Activated CD8-positive, alpha-beta memory T cell treated with anti-CD3 and anti-CD28 coated beads for 36 hours (primary cell): ENCODE measurements around the gene ROPN1B. TPM values are rescaled to one million over a fixed set of nuclear protein-coding genes. Genes with fewer than 3 reads are reported as not detected.
"Not testable (repeated sequence)": the region's sequence is repeated elsewhere in the genome, so short reads cannot be mapped to it uniquely, and the experiment has no call there.

Experiments
- CTCF ChIA-PET: fragments of 350-600 bp; sonication (Branson Sonifier 250); formaldehyde crosslinking; loops from one replicate; lab custom pipeline; 2021; ENCODE audit warnings: antibody characterized with exemption; lab: Charles Lee
- POLR2A ChIA-PET: fragments of 350-600 bp; sonication (Branson Sonifier 250); formaldehyde crosslinking; loops from one replicate; lab custom pipeline; 2021; ENCODE audit warnings: antibody characterized with exemption; lab: Charles Lee
- total RNA-seq, 2 experiments: library from RNA; stranded (reverse); gene quantifications; one replicate each; pipeline ENCODE4 v1.2.3, GENCODE V29; 2021

ROPN1B gene
- total RNA-seq, 2 experiments from 2014 or later, result not detected

DNA sequence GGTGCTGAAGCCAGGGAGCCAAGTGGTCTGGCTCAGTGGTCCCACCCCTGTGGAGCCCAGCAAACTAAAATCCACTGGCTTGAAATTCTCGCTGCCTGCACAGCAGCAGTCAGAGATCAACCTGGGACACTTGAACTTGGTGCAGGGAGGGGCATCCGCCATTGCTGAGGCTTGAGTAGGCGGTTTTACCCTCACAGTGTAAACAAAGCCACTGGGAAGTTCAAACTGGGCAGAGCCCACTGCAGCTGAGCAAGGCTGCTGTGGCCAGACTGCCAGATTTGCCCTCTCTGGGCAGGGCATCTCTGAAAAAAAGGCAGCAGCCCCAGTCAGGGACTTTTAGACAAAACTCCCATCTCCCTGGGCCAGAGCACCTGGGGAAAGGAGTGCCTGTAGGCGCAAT lies 27.8 kb downstream of the ROPN1B start:
- CTCF ChIA-PET, POLR2A ChIA-PET: not testable (repeated sequence)

DNA sequence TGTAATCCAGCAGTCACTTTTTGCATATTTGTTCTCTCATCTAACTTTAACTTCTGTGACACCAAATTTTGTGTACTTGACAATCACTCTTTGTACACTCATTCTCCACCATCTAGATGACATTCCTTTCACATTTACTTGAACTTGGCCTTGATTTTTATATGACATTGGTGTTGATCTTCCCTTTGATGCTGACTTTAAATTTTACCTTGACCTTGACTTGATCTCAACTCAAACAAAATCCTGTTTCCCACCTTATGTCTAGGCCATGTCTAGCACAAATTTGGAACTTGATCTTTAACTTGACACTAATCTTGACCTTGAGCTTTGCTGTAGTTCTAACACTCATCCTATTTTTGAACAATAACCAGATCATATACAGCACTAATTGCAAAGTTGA lies 33.2 kb downstream of the ROPN1B start:
- CTCF ChIA-PET, result no interaction called here
- POLR2A ChIA-PET, result no interaction called here

DNA sequence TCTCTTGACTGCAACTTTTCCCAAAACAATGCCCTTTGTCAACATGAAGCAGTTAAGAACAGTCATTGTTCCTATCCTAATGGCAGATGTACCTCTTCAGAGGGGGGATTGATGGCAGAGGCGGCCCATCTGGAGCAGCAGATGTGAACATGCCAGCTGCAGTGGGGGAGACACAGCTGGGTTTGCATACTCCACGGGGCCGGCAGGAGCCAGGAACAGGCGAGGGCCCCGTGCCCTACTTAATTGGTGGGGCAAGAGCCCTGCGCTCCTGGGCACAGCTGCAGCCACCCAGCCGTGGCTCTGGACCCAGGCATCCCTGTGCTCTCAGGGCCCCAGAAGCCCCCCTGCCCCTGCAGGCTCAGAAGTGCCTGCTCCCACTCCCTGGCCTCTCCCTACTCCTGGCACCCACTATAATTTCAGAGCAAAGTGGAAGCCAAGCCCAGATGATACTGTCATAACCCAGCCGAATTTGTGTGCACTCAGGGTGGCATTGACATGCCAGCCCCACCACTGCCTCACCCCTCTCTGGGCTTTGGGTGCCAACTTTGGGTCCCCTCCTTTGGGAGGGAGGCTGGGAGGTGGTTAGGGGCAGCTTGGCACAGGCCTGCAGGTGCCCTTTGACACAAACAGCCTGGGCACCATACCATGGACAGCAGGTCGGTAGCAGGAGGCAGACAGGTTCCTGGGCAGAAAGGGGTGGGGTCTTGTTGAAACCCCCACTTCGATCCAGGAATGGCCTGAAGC lies 34.6 kb downstream of the ROPN1B start:
- CTCF ChIA-PET, result no interaction called here
- POLR2A ChIA-PET, result no interaction called here

DNA sequence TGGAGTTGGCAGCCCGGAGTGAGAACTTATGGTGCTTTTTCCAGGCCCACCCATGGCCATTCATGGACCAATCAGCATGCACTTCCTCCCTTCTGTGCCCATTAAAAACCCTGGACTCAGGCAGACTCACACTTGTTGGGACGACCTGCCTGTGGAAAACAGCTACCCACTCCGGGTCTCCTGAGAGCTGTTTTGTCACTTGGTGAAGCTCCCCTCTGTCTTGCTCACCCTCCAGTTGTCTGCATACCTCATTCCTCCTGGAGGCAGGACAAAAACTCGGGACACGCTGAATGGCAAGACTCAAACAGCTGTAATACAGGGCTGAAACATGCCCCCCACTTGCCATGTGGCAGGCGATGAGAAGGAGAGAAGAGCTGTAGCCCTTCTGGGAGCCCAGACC lies 35.2 kb downstream of the ROPN1B start:
- ChIA-PET CTCF (no interaction called here), POLR2A (no interaction called here)

DNA sequence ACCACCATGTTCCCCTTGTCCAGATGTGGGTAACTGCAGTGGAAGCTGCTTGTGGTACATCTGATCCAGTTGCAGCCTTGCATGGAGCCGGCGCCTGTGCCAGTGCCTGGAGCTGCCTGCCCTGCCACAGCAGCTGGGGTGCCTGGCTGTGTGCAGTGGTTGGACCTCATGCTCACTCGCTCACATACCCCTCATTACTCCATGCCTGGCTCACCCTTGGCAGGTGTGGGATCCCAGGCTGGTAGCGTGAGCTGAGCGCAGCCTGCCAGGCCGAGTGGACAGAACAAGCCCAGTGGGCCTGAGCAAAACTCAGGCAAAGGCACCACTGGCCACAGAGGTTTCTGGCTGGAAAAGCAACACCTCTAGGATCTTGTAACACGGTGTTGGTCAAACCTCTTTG lies 35.7 kb downstream of the ROPN1B start:
- CTCF ChIA-PET, result no interaction called here
- POLR2A ChIA-PET, result no interaction called here

DNA sequence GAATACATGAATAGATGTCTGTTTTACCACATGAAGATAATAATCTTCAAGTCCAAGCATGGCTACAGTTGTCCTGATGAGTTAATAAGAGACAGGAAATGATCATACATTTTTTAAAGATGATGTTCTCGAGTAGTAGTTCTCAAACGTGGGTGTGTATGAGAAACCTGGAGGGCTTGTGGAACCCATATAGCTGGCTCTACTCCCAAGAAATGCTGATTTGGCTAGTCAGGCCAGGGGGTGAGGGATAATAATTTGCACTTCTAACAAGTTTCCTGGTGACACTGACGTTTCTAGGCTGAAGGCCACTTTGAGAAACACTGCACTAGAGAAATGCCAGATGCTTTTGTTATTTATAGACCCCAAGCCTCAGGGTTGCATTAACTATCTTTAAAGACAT lies 37.0 kb downstream of the ROPN1B start:
- ChIA-PET POLR2A (no interaction called here), CTCF (no interaction called here)

DNA sequence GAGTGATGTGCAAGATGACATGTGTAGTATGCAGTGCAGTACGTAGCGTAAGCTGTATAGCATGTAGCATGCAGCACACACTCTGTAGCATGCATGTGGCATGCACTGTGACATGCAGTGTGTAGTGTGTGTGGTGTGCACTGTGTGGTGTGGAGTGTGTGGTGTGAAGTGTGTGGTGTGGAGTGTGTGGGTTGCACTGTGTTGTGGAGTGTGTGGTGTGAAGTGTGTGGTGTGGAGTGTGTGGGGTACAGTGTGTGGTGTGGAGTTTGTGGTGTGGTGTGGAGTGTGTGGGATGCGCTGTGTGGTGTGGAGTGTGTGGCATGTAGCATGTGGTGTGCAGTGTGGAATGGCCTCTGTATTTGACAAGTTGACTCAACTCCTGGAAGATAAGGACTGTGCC lies 39.2 kb downstream of the ROPN1B start:
- CTCF ChIA-PET, result no interaction called here

DNA sequence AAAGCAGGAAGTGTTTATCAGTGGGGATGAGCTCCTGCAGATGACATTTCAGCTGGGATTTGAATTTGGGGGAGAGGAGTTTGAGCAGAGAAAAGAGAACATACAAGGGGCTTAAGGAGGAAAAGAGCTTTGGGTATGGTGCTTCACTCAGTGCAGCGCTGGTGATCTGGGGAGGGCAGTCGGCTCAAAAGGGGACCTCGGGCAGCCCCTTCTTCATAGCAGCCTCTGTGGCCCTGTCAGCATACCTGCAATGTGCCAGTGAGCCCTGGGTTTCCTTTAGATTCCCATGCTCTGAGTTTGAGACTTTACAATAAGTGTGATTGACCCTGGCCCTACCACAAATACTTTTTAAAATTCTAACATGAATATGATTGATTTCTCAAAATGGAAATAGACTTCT lies 40.2 kb downstream of the ROPN1B start:
- ChIA-PET POLR2A (no interaction called here), CTCF (no interaction called here)

More for the DNA sequence above, 39.2 kb downstream of the ROPN1B start:
- POLR2A ChIA-PET, result no interaction called here

DNA sequence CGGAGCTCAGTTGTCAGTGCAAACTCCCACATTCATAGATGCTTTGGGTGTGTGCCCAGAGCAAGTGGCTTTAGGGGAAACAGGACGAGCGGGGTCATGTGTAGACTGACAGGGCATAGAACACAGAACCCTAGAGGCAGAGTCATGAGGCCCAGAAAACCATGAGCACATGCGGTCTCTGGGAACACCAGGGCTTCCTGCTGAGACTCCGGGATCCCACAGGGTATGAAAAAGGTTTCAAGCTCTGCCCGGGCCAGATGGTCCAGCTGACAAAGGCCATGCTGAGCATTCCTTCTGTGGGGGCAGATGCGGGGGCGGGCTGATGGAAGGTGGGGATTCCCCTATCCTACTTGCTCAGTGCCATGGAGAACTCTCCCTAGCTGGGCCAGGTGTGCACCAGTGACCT lies 44.8 kb downstream of the ROPN1B start:
- CTCF ChIA-PET, result no interaction called here
- POLR2A ChIA-PET, result no interaction called here

DNA sequence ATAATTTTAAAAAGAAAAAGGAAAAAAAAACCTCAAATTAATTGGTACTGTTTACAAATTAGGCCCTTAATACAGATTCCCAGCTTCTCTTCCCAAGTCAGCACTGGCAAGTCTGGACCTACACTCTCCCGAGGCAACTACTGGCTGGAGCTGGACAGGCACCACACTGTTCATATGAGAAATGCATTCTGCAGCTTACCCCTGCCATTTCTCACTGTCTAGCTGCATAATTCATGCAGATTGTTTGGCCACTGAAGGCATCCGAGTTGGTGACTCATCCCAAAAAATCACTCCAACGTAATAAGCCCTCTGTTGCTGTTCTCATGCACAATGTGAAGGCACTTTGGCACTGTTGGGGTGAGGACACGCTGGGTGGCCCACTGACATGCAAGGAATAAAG lies 45.3 kb downstream of the ROPN1B start:
- ChIA-PET POLR2A (no interaction called here), CTCF (no interaction called here)

DNA sequence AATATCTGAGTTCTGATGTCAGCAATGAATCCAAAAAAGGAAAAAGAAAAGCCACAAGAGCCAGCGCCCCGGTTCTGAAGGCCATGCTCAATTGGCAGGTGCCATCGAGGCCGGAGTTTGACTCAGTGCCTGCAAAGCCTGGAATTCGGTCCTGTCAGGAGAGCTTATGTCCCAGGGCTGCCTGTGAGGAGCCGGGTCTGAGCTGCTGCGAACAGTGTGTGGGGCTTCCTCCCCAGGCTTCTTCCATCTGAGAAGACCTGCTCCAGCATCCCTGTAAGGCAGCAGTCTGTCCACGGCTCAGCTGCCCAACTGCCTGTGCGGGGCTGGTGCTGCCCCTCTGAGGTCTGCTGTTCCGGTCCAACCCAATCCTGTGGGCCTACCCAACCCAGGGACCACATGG lies 46.1 kb downstream of the ROPN1B start:
- CTCF ChIA-PET, result no interaction called here
- POLR2A ChIA-PET, result no interaction called here

DNA sequence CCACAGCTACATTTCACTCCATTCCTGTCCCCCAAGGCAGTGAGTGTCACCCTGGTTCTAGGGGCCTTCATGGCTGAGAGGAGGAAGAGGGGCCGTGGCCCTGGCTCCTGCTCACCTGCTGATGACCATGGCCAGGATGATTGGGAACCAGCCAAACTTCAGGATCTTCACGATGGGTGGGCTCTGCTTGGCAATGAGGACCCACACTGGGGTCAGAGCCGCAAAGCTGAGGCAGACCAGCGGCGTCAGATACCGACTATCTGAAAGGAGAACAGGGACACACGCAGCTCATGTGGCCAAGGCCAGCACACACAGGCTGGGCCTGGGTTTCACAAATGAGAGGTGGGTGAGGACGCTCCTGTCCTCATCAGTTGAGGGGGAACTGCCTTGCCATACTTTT lies 47.6 kb downstream of the ROPN1B start:
- CTCF ChIA-PET, result no interaction called here
- POLR2A ChIA-PET, result no interaction called here

DNA sequence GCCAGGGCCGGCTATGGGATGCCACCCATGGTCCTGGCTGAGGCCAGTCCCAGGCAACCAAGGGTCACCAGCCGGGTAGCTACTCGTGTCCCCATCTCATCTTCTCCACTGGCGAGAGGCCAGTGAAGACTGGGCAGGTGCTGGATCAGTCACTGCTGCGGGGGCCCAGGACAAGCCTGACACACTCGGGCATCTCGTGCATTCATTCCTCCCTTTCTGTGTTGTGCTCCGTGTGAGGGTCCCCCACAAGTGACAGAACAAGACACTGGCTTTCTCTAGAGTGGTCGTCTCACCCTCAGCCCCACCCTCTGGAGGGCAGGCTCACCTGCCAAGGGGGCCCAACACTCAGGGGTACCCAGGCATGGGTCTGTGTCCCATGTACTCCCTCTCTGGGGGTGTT lies 48.4 kb downstream of the ROPN1B start:
- ChIA-PET POLR2A (no interaction called here), CTCF (no interaction called here)

DNA sequence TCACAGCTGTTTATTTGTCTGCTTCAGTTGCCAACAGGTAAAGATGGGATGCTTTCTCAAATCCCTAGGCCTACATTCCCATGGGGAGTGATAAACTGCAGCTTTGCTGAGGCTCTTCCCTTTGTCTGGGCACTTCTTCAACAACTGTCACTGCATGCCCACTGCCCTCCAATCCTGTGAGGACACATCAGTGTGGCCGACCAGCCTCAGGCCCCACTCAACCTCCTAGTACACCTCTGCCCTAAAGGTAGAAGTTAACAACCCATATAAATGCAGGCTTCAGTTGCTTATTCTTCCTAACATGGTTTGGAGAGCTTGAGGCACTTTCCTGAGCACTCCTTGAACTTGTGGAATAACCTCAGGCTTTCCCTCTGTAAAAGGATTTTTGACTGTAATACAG lies 49.6 kb downstream of the ROPN1B start:
- CTCF ChIA-PET, result no interaction called here
- POLR2A ChIA-PET, result no interaction called here

DNA sequence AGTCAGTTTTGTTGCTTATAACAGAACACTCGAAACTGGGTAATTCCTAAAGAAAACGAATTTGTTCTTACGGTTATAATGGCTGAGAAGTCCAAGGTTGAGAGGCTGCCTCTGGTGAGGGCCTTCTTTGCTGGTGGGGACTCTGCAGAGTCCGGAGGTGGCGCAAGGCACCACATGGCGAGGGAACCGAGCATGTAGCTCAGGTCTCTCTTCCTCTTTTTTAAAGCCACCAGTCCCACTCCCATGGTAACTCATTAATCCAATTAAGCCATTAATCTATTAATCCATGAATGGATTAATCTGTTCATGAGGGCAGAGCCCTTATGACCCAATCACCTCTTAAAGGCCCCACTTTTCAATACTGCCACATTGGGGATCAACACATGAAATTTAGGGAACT lies 50.0 kb downstream of the ROPN1B start:
- POLR2A ChIA-PET, result no interaction called here
- CTCF ChIA-PET, result no interaction called here

DNA sequence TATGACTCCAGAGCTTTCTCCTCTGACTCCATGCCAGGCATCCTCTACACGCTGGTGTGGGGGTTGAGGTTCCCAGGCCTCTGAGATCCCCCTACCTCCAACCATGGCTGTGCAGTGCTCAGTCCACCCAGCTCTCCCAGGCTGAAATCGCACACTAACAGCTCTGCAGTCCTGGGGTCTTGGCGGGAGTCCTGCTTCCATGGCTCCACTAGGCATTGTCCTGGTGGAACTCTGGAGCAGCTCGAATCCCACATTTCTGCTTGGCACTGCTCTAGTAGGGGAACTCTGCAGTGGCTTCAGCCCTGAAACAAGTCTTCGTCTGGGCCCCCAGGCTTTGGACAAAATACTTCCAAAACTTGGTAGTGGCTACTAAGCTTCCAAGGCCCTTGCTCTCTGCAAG lies 50.7 kb downstream of the ROPN1B start:
- ChIA-PET POLR2A (no interaction called here), CTCF (no interaction called here)

DNA sequence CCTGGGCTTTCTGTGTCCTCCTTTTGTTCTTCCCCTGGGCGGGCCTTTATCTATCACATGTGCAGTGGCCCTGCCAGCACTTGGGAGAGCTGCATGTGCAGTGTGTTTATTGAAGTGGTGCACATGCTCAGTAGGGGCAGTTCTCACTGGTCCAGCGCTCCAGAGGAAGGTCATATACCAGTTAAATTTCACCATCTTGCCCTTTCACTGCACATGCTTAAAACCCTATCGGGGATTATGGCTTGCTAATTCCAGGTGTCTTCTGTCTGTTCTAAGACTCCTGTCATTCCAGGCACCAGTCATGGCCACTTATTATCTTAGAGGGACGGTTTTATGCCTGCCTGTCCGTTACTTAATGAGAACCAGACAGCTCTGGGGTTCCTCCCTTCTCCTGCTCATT lies 52.2 kb downstream of the ROPN1B start:
- ChIA-PET CTCF (no interaction called here), POLR2A (no interaction called here)

DNA sequence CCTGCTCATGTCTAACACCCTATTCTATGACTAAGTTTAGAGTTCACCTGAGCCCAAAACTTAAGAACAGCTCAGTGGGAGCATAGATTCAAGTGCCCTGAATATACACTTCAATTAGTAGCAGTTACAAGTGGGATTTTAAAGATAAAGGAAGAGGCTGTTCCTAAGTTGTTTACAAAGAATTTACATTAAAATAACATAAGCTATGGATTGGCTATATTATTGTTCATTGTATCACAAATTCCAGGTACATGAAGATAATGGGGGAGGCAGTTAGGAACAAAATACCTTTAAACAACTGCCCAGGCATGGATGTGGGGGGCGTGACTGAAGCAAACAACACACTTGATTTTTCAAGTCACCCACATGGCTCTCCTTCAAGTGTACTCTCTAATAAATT lies 52.7 kb downstream of the ROPN1B start:
- ChIA-PET POLR2A (no interaction called here), CTCF (no interaction called here)

DNA sequence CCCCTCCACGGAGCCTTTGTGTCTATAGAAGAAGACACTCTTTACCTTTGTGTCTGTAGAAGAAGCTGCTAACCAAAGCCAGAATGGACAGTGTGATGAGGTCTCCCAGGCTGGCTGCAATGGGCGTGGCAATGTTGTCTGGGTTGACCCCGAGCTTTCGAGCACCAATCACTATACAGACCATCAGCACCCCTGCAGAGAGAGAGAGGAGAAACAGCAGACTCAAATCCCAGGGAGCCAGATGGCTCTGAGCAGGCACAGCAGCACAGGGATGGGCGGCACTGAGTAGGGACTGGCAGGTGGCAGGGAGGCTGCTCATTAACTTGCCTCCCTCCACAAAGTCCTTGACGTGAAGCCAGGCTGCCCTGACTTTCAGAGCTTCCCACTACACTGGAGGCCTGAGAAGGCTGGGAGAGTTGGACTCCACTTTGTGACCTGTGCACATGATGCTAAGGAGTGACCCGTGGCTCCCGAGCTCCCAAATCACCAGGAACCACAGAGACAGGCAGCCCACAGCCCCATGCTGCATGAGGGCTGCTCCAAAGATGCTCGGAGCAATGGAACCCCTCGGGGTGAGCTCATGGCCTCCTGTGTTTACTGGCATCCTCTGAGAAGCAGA lies 53.9 kb downstream of the ROPN1B start:
- CTCF ChIA-PET, result no interaction called here
- POLR2A ChIA-PET, result no interaction called here

DNA sequence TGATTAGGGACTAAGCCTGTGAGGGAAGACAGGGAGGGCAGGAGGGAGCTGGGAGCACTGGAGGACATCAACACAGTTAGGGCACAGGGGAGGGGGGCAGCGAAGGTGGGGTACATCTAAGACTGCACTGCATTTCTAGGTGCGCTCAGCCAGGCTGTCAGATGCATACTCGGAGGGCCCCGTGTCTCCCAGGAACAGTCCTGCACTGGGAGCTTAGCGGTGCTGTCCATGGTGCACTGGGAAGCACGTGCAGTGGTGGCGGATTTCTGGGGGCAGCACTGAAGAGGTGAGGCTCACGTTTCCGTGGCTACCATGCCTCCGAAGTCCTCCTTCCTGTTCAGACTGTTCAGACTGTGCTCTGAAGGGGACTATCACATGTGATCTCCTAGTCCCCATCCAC lies 54.4 kb downstream of the ROPN1B start:
- POLR2A ChIA-PET, result no interaction called here
- CTCF ChIA-PET, result no interaction called here

DNA sequence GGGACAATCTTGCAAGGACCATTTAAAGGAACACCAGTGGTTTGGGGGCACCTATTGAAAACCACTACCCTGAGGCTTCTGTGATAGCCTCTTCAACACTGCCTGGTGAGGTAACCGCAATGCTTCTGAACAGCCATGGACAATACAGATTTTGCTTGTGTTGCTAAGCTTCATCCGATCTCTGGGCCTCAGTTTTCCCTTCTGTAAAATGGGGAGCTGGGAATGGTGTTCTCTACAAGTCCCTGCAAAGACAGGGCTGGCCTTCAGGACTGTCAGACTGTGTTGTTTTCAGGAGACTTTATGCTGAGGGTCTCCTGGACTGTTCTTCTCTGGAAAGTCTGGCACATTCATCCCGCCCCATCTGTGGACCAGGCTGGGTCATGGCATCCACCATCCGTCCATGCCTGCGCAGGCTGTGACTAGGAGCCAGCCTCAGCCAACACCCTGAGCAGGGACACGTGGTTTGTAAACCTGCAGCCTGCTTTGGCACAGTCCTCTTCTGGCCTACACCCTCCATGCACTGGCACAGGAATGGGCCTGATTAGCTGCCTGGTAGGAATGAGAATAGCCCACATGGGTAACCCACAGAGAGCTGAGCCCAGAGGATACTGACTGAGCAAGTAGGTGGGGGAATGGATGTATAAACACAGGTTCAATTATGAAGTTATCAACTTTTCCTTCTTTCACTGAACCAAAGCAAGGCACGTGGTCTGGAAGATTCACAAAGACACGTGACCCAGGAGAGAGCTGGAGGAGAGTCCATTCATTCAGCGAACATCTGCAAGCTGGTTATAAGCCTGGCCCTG lies 55.3 kb downstream of the ROPN1B start:
- CTCF ChIA-PET, result no interaction called here
- POLR2A ChIA-PET, result interaction anchor here (0.6 kb wide), 1 partner anchor 429 kb away, joined by 6 read pairs; the partner anchor contains the start of gene OSBPL11
